HG03354 (cell line): ENCODE results near the gene DNM2.

Experiments
- ATAC-seq: cut with Tn5 transposase; IDR thresholded peaks from one replicate; pipeline ENCODE4 v1.9.1; 2021; ENCODE audit warnings: mild to moderate bottlenecking; ENCODE audit not compliant: unreplicated experiment, poor library complexity, severe bottlenecking

The DNM2 gene

GRCh38 chr19:10808937-10809649, 91.2 kb downstream of the DNM2 start:
- no peak for ATAC-seq

GRCh38 chr19:10809651-10810285, 91.9 kb downstream of the DNM2 start:
- ATAC-seq: no peak

- no peak for ATAC-seq
These were observed 93.7 kb downstream of the DNM2 start for GRCh38 chr19:10811391-10812111.

- no peak for ATAC-seq
These were observed 94.3 kb downstream of the DNM2 start for GRCh38 chr19:10812196-10812595.

GRCh38 chr19:10812902-10813404, 95.1 kb downstream of the DNM2 start:
- no peak for ATAC-seq

- ATAC-seq: no peak
These were observed 97.2 kb downstream of the DNM2 start for GRCh38 chr19:10815007-10815536.

GRCh38 chr19:10815969-10816644, 98.2 kb downstream of the DNM2 start:
- ATAC-seq: no peak

- ATAC-seq: no peak
These were observed 98.8 kb downstream of the DNM2 start for GRCh38 chr19:10816691-10817090.

- no peak for ATAC-seq
These were observed 99.6 kb downstream of the DNM2 start for GRCh38 chr19:10817291-10818038.

GRCh38 chr19:10818301-10819123, 100.6 kb downstream of the DNM2 start:
- ATAC-seq: no peak

GRCh38 chr19:10819124-10820060, 101.5 kb downstream of the DNM2 start:
- no peak for ATAC-seq

GRCh38 chr19:10820173-10820572, 102.3 kb downstream of the DNM2 start:
- ATAC-seq: no peak

GRCh38 chr19:10823690-10824089, 105.8 kb downstream of the DNM2 start:
- ATAC-seq: no peak

GRCh38 chr19:10826231-10826630, 108.4 kb downstream of the DNM2 start:
- no peak for ATAC-seq

GRCh38 chr19:10826846-10827245, 109.0 kb downstream of the DNM2 start:
- ATAC-seq: no peak

GRCh38 chr19:10828981-10829821, 111.3 kb downstream of the DNM2 start:
- ATAC-seq: no peak

- ATAC-seq: no peak
These were observed 112.1 kb downstream of the DNM2 start for GRCh38 chr19:10829967-10830366.
